Measurements from ENCODE around the gene ERICH3. TPM values are rescaled to one million over a fixed set of nuclear protein-coding genes. Genes with fewer than 3 reads are reported as not detected.

ERICH3 gene
- polyA plus RNA-seq, 1 donor (not counting 4 experiments of a cell fraction or from before 2014, with no cell fraction given) = not detected

DNA sequence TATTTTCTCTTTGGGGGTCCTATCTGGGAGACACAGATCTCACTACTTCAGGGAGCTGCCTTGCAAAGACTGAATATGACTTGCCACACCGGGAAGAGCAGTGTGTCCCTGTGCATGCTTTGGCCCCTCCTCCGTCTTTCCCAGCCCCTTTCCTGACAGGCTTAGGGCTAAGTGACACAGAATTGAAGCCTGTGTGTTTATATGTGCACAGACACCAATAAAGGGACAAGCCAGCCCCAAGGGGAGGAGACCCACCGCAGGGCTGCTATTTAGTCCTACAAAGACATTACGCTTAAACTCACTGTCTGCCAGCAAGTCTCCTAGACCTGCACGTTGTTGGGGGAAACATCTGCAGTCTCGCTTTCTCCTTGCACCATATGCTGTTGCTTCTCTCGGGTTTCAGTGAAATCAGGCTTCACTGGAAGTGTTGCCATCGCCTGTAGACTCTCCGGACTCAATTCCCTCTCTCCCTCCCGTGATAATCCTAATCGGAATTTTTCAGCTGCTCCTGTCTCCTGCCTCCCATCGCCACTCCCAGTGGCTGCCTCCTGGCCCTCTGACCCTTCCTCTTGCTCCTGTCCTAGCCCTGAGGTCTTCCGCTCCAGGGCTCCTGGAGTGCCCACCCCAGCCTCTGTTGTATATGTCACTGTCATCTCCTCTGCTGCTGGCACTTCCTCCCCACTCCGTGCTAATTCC is 102.6 kb downstream of the ERICH3 start:
- dilution Hi-C loops (cut with MboI; ENCODE audit: extremely low pct_ligation_motif_present, low sequenced_read_pairs) = no loop called here
- no peak overlapping the region for H3K4me3 ChIP-seq (ENCODE audit: control insufficient read depth in 2 of 3, extremely low read depth in 1 of 3, insufficient read depth in 2 of 3, low read depth in 1 of 3, low read length in 3 of 3)

DNA sequence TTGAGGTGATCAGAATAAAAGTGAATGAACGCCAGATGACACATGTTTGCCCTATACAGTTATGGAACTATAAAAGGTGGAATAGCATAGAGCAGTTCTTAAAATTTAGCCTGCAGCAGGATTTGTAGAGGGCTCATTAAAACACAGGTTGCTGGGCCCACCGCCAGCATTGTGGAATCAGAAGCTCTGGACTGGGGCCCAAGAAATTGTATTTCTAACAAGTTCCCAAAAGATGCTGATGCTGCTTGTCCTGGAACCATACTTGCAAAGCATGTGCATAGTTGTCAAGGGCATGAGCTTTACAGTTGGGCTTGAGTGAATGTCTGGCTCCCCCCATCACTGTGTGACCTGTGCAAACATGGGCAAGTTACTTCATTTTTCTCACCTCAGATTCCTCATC is 123.7 kb downstream of the ERICH3 start:
- Histone ChIP-seq H3K4me3 (ENCODE audit: control insufficient read depth in 2 of 3, extremely low read depth in 1 of 3, insufficient read depth in 2 of 3, low read depth in 1 of 3, low read length in 3 of 3) (no peak overlapping the region), H3K27ac (ENCODE audit: control insufficient read depth, insufficient read depth, low read length) (no peak overlapping the region), H3K4me2 (ENCODE audit: control insufficient read depth, extremely low read depth, insufficient read depth, low read depth, low read length) (no peak overlapping the region), H3K4me1 (ENCODE audit: control insufficient read depth, extremely low read depth, insufficient read depth, low read length) (no peaks in the 10 kb centered on the region), H3K9me1 (ENCODE audit: control insufficient read depth, extremely low read depth, insufficient read depth, low read length) (no peaks in the 10 kb centered on the region), H2AFZ (ENCODE audit: control insufficient read depth, low read length) (no peak overlapping the region), H3K36me3 (ENCODE audit: control insufficient read depth in 2 of 2, extremely low read depth in 1 of 2, insufficient read depth in 2 of 2, low read length in 2 of 2) (no peaks in the 10 kb centered on the region), H3K9ac (ENCODE audit: control insufficient read depth, extremely low read depth, insufficient read depth, low read length) (no peak overlapping the region), H4K20me1 (ENCODE audit: control insufficient read depth, extremely low read depth, insufficient read depth, low read length) (no peaks in the 10 kb centered on the region), H3K27me3 (ENCODE audit: control insufficient read depth, extremely low read depth, insufficient read depth, low read length) (no peaks in the 10 kb centered on the region), H3K9me3 (ENCODE audit: control insufficient read depth, low read depth, low read length) (no peaks in the 10 kb centered on the region), H3K79me2 (ENCODE audit: control insufficient read depth, insufficient read depth, low read length) (no peaks in the 10 kb centered on the region)
- TF ChIP-seq, protein P1, sequence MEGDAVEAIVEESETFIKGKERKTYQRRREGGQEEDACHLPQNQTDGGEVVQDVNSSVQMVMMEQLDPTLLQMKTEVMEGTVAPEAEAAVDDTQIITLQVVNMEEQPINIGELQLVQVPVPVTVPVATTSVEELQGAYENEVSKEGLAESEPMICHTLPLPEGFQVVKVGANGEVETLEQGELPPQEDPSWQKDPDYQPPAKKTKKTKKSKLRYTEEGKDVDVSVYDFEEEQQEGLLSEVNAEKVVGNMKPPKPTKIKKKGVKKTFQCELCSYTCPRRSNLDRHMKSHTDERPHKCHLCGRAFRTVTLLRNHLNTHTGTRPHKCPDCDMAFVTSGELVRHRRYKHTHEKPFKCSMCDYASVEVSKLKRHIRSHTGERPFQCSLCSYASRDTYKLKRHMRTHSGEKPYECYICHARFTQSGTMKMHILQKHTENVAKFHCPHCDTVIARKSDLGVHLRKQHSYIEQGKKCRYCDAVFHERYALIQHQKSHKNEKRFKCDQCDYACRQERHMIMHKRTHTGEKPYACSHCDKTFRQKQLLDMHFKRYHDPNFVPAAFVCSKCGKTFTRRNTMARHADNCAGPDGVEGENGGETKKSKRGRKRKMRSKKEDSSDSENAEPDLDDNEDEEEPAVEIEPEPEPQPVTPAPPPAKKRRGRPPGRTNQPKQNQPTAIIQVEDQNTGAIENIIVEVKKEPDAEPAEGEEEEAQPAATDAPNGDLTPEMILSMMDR (optimal IDR thresholded peaks at IDR 0.05 in 1 of 3, IDR thresholded peaks at IDR 0.05 in 1 of 3, conservative IDR thresholded peaks at IDR 0.05 in 1 of 3; ENCODE audit: extremely low read depth in 1 of 3, insufficient read depth in 2 of 3, low read length in 3 of 3) = no peak
- DNase-seq (ENCODE audit: low read depth, low spot score) (no peak), FAIRE-seq (no peak)
- dilution Hi-C loops (cut with MboI; ENCODE audit: extremely low pct_ligation_motif_present, low sequenced_read_pairs) = no loop called here

More for the DNA sequence above, 102.6 kb downstream of the ERICH3 start:
- TF ChIP-seq, protein P1 (optimal IDR thresholded peaks at IDR 0.05 in 1 of 3, IDR thresholded peaks at IDR 0.05 in 1 of 3, conservative IDR thresholded peaks at IDR 0.05 in 1 of 3; ENCODE audit: extremely low read depth in 1 of 3, insufficient read depth in 2 of 3, low read length in 3 of 3) = no peak
- TF ChIP-seq EZH2 (IDR thresholded peaks at IDR 0.05; ENCODE audit: low read length) = no peak
- H3K27ac ChIP-seq (ENCODE audit: control insufficient read depth, insufficient read depth, low read length) = no peak overlapping the region
- H3K36me3 ChIP-seq (ENCODE audit: control insufficient read depth in 2 of 2, extremely low read depth in 1 of 2, insufficient read depth in 2 of 2, low read length in 2 of 2) = no peaks in the 10 kb centered on the region
- H3K9me1 ChIP-seq (ENCODE audit: control insufficient read depth, extremely low read depth, insufficient read depth, low read length) = no peaks in the 10 kb centered on the region
- FAIRE-seq (no peak), DNase-seq (ENCODE audit: low read depth, low spot score) (no peak)
- H4K20me1 ChIP-seq (ENCODE audit: control insufficient read depth, extremely low read depth, insufficient read depth, low read length) = no peaks in the 10 kb centered on the region
- H3K4me1 ChIP-seq (ENCODE audit: control insufficient read depth, extremely low read depth, insufficient read depth, low read length) = no peaks in the 10 kb centered on the region
- H3K4me2 ChIP-seq (ENCODE audit: control insufficient read depth, extremely low read depth, insufficient read depth, low read depth, low read length) = no peak overlapping the region
- H2AFZ ChIP-seq (ENCODE audit: control insufficient read depth, low read length) = no peak overlapping the region
- no peaks in the 10 kb centered on the region for H3K27me3 ChIP-seq (ENCODE audit: control insufficient read depth, extremely low read depth, insufficient read depth, low read length)
- no peaks in the 10 kb centered on the region for H3K79me2 ChIP-seq (ENCODE audit: control insufficient read depth, insufficient read depth, low read length)
- no peaks in the 10 kb centered on the region for H3K9me3 ChIP-seq (ENCODE audit: control insufficient read depth, low read depth, low read length)
- H3K9ac ChIP-seq (ENCODE audit: control insufficient read depth, extremely low read depth, insufficient read depth, low read length) = no peak overlapping the region

Data from keratinocyte (primary cell).